GM12891 (cell line): ENCODE data around the gene AHCYL1.

ENCODE experiments used
- DNase-seq: peaks from one replicate; pipeline ENCODE4 v3.0.0; 2011; ENCODE audit warnings: low spot score; ENCODE audit not compliant: insufficient read length
- FAIRE-seq: peaks from 2 replicates; lab custom pipeline; 2011; peaks lifted over from hg19 to GRCh38; lab: Jason Lieb, UNC
- PAX5 ChIP-seq: IDR thresholded peaks from 2 replicates; pipeline ENCODE4 v1.6.1; 2011; ENCODE audit warnings: low read length, moderate library complexity, mild to moderate bottlenecking; ENCODE audit not compliant: insufficient read depth, severe bottlenecking
- POLR2A ChIP-seq: IDR thresholded peaks from 2 replicates; pipeline ENCODE4 v1.6.1; 2011; ENCODE audit warnings: low read depth, low read length, control low read depth
- POLR2AphosphoS5 ChIP-seq: IDR thresholded peaks from 2 replicates; pipeline ENCODE4 v1.6.1; 2011; ENCODE audit warnings: low read depth, low read length, control low read depth
- POU2F2 ChIP-seq: IDR thresholded peaks from 2 replicates; pipeline ENCODE4 v1.6.1; 2011; ENCODE audit warnings: low read depth, mild to moderate bottlenecking, control low read depth, low read length, moderate library complexity
- SPI1 ChIP-seq: IDR thresholded peaks from 2 replicates; pipeline ENCODE4 v1.6.1; 2011; ENCODE audit warnings: low read depth, low read length, control low read depth
- TAF1 ChIP-seq: IDR thresholded peaks from 2 replicates; pipeline ENCODE4 v1.6.1; 2011; ENCODE audit warnings: low read depth, low read length, control low read depth

AHCYL1 gene

GRCh38 chr1:110049801-110050601 lies 65.4 kb downstream of the AHCYL1 start:
- no peak for FAIRE-seq
- DNase-seq = no peak
- TF ChIP-seq SPI1 (no peak), POLR2A (no peak), TAF1 (no peak), POU2F2 (no peak), POLR2AphosphoS5 (no peak), PAX5 (no peak)

- DNase-seq (no peak), FAIRE-seq (no peak)
- no peak for TF ChIP-seq POU2F2
- no peak for TF ChIP-seq TAF1
- no peak for TF ChIP-seq SPI1
Measured at GRCh38 chr1:110050602-110051261, 66.2 kb downstream of the AHCYL1 start.

DNA sequence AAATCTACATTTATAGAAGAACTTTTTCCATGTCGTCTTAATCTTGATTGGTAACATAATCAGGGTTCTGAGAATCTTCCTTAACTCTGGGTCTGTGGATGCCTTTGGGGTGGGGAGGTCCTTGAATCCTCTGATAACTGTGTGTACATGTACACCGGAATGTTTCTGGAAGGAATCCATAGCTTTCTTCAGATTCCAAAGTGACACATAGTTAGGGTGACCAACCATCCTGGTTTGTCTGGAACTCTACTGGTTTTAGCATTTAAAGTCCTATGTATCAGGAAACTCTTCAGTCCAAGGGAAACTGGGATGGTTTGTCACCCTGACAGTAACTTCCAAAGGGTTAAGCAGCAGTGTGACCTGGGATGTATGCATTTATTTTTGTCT lies 66.7 kb downstream of the AHCYL1 start:
- TF ChIP-seq TAF1 (no peak), SPI1 (no peak), PAX5 (no peak), POLR2AphosphoS5 (no peak), POU2F2 (no peak), POLR2A (no peak)
- DNase-seq (no peak), FAIRE-seq (no peak)

DNA sequence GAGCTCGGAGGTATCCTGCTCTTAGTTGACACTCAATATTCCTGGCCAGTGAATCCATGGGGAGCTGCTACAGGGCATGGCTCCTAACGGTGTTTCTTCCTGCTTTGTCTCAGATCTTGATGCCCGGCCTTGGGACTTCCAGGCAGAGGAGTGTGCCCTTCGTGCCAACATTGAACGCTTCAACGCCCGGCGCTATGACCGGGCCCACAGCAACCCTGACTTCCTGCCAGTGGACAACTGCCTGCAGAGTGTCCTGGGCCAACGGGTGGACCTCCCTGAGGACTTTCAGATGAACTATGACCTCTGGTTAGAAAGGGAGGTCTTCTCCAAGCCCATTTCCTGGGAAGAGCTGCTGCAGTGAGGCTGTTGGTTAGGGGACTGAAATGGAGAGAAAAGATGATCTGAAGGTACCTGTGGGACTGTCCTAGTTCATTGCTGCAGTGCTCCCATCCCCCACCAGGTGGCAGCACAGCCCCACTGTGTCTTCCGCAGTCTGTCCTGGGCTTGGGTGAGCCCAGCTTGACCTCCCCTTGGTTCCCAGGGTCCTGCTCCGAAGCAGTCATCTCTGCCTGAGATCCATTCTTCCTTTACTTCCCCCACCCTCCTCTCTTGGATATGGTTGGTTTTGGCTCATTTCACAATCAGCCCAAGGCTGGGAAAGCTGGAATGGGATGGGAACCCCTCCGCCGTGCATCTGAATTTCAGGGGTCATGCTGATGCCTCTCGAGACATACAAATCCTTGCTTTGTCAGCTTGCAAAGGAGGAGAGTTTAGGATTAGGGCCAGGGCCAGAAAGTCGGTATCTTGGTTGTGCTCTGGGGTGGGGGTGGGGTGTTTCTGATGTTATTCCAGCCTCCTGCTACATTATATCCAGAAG lies 69.2 kb downstream of the AHCYL1 start:
- TF ChIP-seq SPI1 (no peak), POLR2A (no peak), POU2F2 (0 out of 2 replicates have a peak, but pooled peaks have one; percentile 40), PAX5 (no peak), TAF1 (no peak), POLR2AphosphoS5 (no peak)
- FAIRE-seq = peak; percentile 81
- peak; percentile 63 for DNase-seq

- TF ChIP-seq POU2F2 = no peak
- no peak for TF ChIP-seq POLR2AphosphoS5
- TF ChIP-seq PAX5 = no peak
- TF ChIP-seq SPI1 = no peak
- no peak for TF ChIP-seq POLR2A
- TF ChIP-seq TAF1 = no peak
- no peak for DNase-seq
Measured at GRCh38 chr1:110055493-110056284, 71.1 kb downstream of the AHCYL1 start.

DNA sequence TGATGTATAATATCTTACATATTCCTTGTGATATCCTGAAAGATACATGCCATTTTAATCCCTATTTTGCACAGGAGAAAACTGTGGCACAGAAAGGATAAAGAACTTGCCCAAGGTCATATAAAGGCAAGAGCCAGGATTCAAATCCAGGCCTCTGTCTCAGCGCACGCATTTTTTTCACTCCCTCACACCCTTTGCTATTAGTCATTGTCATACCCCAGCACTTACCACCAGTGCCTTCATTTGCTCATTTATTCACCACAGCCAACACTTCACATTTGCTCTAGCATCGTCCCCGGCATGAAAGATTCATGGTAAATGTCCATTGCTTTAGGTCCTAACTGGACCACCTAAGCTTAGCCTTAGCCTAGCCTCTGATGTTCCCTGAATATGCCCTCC lies 71.7 kb downstream of the AHCYL1 start:
- DNase-seq (no peak), FAIRE-seq (no peak)
- no peak for TF ChIP-seq POU2F2

More at GRCh38 chr1:110055493-110056284, 71.1 kb downstream of the AHCYL1 start:
- no peak for FAIRE-seq

DNA sequence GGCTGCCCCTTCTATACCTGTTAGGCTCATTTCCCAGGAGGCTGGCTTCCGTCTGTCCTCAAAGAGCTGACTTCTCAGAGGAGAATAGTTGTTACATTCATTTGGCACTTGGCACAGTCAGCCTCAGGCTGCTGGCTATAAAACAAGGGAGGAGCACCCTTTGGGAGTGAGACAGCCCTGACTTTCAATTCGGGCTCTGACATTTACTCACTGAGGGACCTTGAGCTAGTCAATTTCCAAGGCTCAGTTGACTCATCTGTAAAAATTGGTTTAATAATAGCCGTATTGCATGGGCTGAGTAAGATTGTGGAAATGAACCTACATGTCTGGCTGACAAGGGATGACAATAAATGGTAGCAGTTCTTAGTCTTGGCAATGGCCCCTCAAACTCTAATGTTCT lies 72.2 kb downstream of the AHCYL1 start:
- DNase-seq (no peak), FAIRE-seq (no peak)

DNA sequence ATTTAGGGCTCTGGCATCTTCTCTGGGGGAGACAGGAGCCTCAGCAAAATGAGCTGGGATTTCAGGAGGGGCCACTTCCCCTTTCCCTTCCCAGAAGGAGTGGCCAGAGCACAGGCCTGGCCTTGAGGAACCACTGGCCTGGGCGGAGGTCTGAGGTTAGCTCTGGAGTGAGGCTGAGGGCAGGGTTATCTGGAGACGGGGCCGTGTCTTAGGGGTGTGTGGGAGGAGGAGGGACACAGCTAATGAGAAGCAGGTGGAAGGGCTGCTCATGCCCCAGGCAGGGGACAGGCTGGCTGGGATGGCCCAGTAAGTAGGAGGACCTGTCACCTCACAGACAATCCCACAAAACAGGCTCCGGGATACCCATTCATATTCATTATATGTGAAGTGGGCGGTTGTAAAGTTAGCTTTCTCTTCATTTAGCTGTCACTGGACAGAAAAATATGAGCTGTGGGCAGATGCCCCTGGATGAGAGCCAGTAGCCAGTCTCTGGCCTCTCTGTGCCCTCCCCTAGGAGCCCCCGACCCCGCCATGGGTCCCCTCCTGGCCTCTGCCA lies 73.5 kb downstream of the AHCYL1 start:
- DNase-seq (no peak), FAIRE-seq (no peak)
- no peak for TF ChIP-seq SPI1
- no peak for TF ChIP-seq POU2F2
- no peak for TF ChIP-seq TAF1
- TF ChIP-seq POLR2A = no peak
- TF ChIP-seq PAX5 = no peak
- no peak for TF ChIP-seq POLR2AphosphoS5

More for the DNA sequence above, 72.2 kb downstream of the AHCYL1 start:
- TF ChIP-seq PAX5 (no peak), POLR2A (no peak), TAF1 (no peak), POLR2AphosphoS5 (no peak), SPI1 (no peak), POU2F2 (no peak)

DNA sequence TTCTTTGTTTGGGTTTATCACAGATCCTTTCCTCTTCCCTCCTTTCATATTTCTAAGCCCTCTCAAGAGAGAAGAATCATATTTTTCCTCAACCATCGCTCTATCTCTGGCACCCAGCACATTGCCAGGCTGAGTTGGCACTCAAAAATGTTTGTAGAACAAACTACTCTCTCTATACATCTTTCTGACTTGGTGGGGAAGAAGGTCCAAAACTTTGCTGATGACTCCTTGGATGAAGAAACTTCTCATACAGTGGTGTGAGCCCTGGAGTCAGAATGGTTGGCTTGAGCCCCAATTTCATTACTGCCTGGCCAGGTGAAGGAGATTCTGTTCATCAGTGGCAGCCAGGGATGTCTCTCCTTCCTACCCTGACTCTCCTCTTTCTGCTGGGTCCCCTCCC lies 74.0 kb downstream of the AHCYL1 start:
- no peak for DNase-seq
- TF ChIP-seq POU2F2 = no peak
- FAIRE-seq = no peak
